GM13976 (cell line): Measurements from ENCODE around the gene ARFIP1.

ENCODE experiments used
- DNase-seq: peaks from one replicate; pipeline ENCODE4 v3.0.0; 2012; ENCODE audit warnings: low spot score
- in situ Hi-C: fragments of 300-500 bp; cut with MboI; formaldehyde crosslinking; loops from one replicate; pipeline ENCODE4 v1.12.0; 2022; ENCODE audit warnings: low sequenced_read_pairs, mixed read lengths, inconsistent platforms; ENCODE audit not compliant: unreplicated experiment
- TF ChIP-seq, protein P1 (sequence below): IDR thresholded peaks from 2 replicates; pipeline ENCODE4 v1.5.1; 2012; ENCODE audit warnings: borderline replicate concordance, mild to moderate bottlenecking; ENCODE audit not compliant: insufficient read depth; ENCODE audit errors: extremely low read depth, missing control alignments, control extremely low read depth

The ARFIP1 gene

DNA sequence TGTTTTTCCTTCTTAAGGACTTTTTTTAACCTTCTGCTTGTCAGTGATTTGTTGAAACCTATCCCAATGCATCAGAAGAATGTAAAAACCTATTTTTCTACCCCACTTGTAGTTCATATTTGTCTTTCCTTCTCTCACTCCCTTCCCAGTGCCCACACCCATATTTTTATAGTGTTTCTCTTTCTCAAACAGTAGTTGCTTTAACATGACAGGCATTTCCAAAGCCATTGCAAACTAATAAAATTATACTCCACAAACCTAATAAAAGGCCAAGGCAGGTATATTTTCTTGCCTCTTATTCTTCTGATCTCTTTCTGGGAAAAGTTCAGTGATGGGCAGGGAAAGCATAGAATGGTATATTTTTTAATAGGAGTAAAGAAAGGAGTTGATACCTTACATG, 120.6 kb downstream of the ARFIP1 start:
- DNase-seq, result no peak
- TF ChIP-seq, protein P1, sequence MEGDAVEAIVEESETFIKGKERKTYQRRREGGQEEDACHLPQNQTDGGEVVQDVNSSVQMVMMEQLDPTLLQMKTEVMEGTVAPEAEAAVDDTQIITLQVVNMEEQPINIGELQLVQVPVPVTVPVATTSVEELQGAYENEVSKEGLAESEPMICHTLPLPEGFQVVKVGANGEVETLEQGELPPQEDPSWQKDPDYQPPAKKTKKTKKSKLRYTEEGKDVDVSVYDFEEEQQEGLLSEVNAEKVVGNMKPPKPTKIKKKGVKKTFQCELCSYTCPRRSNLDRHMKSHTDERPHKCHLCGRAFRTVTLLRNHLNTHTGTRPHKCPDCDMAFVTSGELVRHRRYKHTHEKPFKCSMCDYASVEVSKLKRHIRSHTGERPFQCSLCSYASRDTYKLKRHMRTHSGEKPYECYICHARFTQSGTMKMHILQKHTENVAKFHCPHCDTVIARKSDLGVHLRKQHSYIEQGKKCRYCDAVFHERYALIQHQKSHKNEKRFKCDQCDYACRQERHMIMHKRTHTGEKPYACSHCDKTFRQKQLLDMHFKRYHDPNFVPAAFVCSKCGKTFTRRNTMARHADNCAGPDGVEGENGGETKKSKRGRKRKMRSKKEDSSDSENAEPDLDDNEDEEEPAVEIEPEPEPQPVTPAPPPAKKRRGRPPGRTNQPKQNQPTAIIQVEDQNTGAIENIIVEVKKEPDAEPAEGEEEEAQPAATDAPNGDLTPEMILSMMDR, result no peak
- in situ Hi-C loops, result no loop called here

DNA sequence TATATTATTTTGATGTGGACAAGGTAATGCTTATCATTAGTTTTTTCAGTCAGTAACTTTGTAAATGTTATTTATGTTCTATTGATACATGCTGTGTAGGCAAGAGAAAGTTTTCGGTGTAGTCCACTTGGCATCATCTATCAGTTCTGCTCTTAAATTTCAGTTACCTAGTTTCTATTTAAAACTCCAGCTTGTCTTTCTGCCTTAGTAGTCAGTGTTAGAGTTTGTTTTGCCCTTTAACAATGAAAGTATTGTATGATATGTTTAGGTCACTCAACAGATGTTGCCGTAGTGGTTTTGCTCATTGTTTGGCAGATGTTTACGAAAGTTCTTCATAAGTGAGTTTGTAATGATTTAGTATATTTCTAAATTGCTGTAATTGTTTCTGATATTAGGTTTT, 121.5 kb downstream of the ARFIP1 start:
- no peak for DNase-seq
- TF ChIP-seq, protein P1, result no peak
- in situ Hi-C loops, result no loop called here

DNA sequence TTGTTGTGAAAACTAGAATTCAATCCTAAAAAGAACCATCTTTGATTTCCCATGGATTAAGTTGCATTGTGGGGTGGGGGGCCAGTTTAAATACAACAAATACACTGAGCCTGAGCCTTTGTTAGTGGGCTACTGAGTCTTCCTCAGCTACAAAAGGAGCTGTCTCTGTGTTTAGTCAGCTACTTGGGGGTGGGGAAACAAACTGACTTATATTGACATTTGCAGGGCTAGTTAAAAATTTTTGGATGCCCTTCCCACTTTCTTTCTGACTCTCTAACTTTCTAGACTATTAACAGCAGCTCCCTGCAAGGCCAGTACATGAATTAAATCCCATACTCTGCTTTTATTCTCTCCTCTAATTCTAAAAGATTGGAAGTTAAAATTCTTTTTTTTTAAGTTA, 123.9 kb downstream of the ARFIP1 start:
- no peak for DNase-seq
- TF ChIP-seq, protein P1, result no peak
- in situ Hi-C loops, result no loop called here

DNA sequence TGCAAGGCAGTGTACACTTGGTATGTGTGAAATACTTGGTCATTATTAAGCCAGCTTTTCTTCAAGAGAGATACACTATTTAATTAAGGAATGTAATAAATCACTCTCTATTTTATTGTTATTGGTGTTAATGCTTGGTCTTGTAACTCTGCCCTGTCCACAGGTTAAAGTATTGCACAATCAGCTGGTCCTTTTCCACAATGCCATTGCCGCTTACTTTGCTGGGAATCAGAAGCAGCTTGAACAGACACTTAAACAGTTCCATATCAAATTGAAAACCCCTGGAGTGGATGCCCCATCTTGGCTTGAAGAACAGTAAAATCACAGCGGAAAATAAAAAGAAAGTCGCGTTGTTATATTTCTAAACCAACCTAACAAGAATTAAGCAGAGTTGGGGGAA, 130.1 kb downstream of the ARFIP1 start:
- TF ChIP-seq, protein P1, result no peak
- in situ Hi-C loops, result no loop called here

DNA sequence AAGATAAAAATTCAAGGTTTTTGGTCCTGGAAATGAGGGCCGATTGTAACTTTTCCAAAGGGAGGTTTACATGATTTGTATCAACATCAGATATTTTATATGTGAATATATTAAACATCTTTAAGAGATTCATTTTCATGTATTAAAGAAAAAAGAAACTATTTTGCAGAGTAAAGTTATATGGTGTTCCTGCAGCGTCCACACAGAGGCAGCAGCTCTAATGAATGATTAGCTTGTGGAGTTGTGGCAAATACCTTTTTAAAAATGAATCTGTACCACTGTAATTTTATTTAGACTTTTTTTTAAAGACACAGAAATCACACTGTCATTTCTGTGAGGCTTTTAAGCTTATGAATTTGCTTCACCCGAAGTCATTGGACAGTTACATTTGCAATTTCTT, 130.8 kb downstream of the ARFIP1 start:
- in situ Hi-C loops, result no loop called here
- TF ChIP-seq, protein P1, result no peak
- DNase-seq, result no peak

More for the DNA sequence above, 130.1 kb downstream of the ARFIP1 start:
- DNase-seq, result no peak

DNA sequence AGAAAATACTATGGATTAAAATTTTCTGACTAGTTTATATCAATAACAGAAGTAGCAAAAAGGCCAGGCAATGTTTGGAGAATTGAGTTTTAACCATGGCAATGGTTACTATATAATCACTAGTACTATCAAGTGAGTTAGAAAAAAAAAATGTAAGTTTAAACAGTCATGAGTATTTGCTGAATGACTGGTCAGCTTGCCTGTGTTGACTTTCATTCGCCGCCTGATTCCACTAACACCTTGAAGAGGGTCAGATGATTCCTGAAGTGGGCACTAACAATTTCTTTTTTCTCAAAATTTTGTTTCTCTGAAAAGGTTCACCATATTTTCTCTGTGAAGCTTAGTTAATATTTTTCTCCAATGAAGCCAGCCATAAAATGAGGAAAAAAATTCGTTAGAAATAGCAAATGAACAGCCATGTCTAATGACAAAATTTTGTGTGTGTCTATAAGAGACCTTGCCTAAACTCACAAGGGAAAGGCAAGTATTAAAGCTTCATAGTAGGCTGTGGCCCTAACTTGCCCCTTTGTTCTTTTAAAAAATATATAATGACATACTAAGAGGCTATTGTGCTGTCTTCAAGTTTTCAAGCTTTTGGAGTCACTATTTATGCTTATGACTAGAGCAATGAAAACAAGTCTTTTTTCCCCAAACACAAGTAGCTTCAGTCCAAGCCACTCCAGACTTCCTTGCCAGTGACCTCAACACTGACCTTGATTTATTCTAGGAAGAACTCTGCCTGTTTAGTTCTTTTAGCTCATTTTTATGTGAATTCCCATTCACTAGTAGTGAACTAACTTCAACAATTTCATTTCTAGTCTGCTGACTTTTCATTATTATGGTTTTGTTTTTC, 138.0 kb downstream of the ARFIP1 start:
- in situ Hi-C loops, result no loop called here
- TF ChIP-seq, protein P1, result no peak
- no peak for DNase-seq
